Activated gamma-delta T cell treated with anti-CD3 and anti-CD28 coated beads, Interleukin-2, amount 50 U/mL, for 16 hours (primary cell): ENCODE data around the gene XPNPEP2.

Experiments used
- DNase-seq: peaks from one replicate; pipeline ENCODE4 v3.0.0-alpha.2; 2020; ENCODE audit warnings: low read depth

XPNPEP2 gene, protein sequence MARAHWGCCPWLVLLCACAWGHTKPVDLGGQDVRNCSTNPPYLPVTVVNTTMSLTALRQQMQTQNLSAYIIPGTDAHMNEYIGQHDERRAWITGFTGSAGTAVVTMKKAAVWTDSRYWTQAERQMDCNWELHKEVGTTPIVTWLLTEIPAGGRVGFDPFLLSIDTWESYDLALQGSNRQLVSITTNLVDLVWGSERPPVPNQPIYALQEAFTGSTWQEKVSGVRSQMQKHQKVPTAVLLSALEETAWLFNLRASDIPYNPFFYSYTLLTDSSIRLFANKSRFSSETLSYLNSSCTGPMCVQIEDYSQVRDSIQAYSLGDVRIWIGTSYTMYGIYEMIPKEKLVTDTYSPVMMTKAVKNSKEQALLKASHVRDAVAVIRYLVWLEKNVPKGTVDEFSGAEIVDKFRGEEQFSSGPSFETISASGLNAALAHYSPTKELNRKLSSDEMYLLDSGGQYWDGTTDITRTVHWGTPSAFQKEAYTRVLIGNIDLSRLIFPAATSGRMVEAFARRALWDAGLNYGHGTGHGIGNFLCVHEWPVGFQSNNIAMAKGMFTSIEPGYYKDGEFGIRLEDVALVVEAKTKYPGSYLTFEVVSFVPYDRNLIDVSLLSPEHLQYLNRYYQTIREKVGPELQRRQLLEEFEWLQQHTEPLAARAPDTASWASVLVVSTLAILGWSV

GRCh38 chrX:129738466-129739308 lies at the start of gene XPNPEP2:
TSS of gene XPNPEP2 (plus strand) at chrX:129738979. CDS start at chrX:129739214, 235 bp downstream.
- no peak for DNase-seq

DNA sequence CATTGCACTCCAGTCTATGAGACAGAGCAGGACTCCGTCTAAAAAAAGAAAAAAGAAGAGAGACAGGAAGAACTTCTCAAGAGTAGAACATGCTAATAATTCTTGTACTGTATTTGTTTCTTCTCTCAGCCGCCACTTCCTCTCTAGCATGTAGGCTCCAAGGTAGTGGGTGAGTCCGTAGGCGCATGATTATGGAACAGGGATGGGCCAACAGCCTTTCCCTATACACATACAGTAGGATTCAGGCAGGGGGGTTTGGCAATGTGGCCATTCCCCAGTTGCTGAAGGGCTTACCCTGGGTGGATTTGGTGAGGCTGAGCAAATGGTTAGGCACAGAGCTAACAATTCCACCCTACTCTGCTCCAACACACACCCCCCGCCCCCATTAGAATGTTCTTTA lies 49.0 kb upstream of the XPNPEP2 start:
- no peak for DNase-seq

DNA sequence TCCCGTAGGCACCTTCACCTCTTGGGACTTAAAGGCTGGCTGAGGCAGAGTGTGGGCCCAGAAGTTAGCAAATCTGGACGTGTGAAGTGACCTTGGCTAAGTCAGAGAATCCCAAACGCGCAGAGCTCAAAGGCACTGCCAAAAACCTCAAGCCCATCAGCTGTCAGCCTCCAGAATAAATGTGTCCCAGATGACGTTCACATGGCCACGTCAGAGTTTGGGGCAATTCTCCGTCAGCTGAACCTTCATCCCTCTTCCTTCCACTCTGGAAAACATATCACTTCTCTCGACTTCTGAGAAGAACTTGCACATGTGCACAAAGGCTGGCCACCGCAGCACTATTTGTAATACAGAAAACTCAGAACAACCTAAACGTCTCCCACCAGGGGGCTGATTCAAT lies 48.3 kb upstream of the XPNPEP2 start:
- no peak for DNase-seq

- DNase-seq, result no peak
These were observed 45.4 kb upstream of the XPNPEP2 start for GRCh38 chrX:129693354-129693753.

GRCh38 chrX:129694805-129695204 lies 44.0 kb upstream of the XPNPEP2 start:
- no peak for DNase-seq

DNA sequence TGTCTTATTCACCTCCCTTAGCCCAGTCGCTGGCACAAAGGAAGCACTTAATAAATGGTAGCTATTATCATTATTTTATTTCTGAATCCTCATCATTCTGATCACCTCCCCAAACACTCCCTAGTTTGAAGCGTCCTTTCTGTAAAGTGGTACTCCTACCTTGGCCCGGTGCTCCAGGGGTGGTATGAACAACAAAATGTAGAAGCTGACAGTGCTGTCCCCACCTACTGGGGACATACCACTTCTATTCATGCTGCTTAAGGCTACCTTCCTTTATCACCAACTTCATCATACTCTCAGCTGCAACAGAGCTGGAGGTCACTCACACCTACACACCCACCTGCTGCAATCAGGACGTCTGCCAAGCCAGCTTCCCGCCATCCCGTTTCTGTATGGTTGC lies 43.2 kb upstream of the XPNPEP2 start:
- no peak for DNase-seq

DNA sequence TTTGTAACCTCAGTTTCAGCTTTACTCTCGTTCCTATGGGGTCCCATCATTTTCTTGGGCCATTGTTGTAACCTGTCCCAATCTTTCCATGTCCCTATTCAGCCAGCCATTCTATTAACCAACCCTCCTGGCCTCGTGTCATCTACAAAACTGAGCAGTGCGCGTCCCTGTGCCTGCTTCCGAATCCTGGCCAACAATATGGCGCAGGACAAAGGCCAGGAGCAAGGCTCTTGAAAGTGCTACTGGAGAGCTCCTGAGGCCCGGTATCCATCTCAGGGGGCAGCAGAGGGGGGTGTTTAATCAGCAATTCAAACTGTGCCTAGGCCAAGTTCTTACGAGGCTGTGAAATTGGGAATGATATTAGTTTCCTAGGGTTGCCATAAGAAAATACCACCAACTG lies 42.8 kb upstream of the XPNPEP2 start:
- no peak for DNase-seq

DNA sequence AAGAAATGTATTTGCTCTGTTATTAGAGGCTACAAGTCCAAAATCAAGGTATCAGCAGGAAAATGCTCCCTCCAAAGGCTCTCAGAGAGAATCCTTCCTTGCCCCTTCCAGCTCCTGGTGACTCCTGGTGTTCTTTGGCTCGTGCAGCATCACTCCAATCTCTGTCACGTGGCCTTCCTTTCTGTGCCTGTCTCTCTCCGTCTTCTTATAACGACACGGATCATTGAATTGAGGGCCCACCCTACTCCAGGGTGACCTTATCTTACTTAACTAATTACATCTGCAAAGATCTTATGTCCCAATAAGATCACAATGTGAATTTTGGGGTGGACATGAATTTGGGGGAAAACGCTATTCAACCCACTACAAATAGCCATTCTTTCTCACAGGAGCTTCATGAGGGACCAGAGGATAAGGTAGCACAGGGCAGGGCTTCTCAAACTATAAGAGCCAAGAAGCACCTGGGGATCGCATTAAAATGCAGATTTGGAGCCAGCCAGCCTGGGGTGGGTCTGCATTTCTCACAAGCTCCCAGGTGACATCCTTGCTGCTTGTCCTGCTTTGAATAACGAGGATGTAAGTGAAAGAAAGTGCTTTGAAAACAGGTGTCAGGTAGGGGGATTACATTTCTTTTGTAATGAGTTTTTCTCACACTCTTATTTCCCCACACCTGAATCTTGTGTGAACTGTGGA lies 42.2 kb upstream of the XPNPEP2 start:
- DNase-seq, result no peak

- no peak for DNase-seq
These were observed 41.5 kb upstream of the XPNPEP2 start for GRCh38 chrX:129697204-129697829.

GRCh38 chrX:129698150-129698549 lies 40.6 kb upstream of the XPNPEP2 start:
- DNase-seq, result no peak

GRCh38 chrX:129700536-129700935 lies 38.2 kb upstream of the XPNPEP2 start:
- no peak for DNase-seq

DNA sequence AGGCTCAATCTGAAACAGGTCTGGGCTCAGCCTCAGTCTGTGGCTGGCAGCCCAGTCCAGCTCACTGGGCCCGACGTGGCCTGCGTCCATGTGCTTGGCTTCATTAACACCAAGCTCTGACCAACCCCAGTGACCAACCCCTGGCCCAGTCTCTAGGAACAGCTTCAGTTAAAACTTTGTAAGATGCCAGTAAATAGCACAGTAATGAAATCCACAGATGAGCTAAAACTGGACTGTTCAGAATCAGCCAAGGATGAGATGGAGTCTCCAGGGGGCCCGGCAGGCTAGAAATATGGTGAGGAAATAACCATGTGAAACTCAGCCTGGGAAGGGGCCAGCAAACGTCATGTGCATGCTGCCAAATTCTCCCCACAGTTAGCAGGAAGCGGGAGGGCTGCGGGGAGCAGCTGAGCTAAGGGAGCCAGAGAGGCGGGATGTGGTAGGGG lies 37.1 kb upstream of the XPNPEP2 start:
- DNase-seq, result no peak

GRCh38 chrX:129704491-129704890 lies 34.3 kb upstream of the XPNPEP2 start:
- DNase-seq, result no peak

- DNase-seq, result no peak
These were observed 33.3 kb upstream of the XPNPEP2 start for GRCh38 chrX:129705377-129705925.

GRCh38 chrX:129705988-129706387 lies 32.8 kb upstream of the XPNPEP2 start:
- no peak for DNase-seq

GRCh38 chrX:129706400-129707072 lies 32.2 kb upstream of the XPNPEP2 start:
- DNase-seq, result no peak

DNA sequence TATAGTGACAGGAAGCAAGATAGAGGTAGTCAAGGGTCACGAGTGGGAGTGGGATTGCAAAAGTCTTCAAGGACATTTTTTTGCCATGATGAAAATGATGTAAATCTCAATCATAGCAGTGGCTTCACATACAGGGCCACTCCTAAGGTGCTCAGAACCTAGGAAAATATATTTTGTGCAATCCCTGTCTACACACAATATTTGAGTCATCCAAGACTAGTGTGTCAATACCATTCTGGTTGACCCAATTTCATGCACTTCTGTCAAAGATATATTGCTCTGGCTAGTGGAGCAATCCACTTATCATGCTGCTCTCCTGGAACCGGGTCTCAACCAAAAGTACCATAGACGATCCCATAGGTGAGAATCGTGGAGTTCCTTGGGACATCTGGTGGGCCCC lies 24.2 kb upstream of the XPNPEP2 start:
- no peak for DNase-seq

DNA sequence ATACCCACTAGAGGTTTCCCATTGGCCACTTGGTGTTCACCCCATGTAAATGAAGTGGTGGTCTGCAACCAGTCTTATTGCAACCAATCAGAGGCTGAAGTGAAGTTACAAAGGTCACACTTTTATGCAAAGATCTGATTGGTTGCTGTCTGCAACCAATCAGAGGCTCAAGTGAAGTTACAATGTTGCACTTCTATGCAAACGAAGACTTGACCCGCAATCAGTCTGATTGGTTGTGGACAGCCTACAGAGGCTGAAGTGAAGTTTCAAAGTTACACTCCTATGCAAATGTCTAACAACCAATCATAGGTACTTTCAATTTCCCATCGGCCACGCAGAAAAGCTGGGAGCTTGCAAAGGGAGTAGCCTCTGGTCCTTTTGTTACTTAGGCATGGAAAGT lies 22.3 kb upstream of the XPNPEP2 start:
- no peak for DNase-seq

DNA sequence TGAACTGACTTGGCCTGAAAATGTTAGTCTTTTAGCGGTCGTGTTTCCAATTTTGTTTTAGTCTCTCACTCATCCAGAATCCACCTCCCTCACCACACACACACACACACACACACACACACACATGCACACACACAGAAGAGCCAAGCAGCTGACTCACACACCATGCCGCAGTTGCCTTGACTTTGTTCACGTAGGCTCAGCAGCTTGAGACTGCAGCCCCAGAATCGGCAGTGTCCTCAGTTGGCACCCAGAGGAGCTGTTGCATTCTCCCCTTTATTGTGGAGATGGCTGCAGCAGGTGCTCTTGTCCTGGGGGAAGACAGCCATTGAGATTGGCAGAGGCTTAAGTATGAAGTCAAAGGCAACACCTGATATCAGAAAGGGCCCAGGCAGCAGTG lies 20.9 kb upstream of the XPNPEP2 start:
- no peak for DNase-seq

- no peak for DNase-seq
These were observed 20.1 kb upstream of the XPNPEP2 start for GRCh38 chrX:129718676-129719075.

GRCh38 chrX:129719268-129719667 lies 19.5 kb upstream of the XPNPEP2 start:
- DNase-seq, result no peak
